OCI-LY1 (cell line): ENCODE results near the gene PSAPL1.
"Not testable (repeated sequence)": the region's sequence is repeated elsewhere in the genome, so short reads cannot be mapped to it uniquely, and the experiment has no call there.

ENCODE experiments used
- H2AFZ ChIP-seq: fragments of 200-600 bp; sonication (generic), shearing (Covaris generic); 2 replicates; pipeline ENCODE4 v1.6.0; 2014; ENCODE audit warnings: antibody characterized with exemption, mild to moderate bottlenecking, low read length
- H3F3A ChIP-seq: fragments of 200-600 bp; sonication (generic), shearing (Covaris generic); 2 replicates; pipeline ENCODE4 v1.6.0; 2014; ENCODE audit warnings: mild to moderate bottlenecking, antibody characterized with exemption, low read length, moderate library complexity; ENCODE audit not compliant: insufficient read depth
- H3K27ac ChIP-seq: fragments of 200-600 bp; sonication (generic); 2 replicates; pipeline ENCODE4 v1.5.1; 2014; ENCODE audit warnings: low read length, mixed run types, mild to moderate bottlenecking, low read depth; ENCODE audit not compliant: poor library complexity, severe bottlenecking
- H3K27me3 ChIP-seq: fragments of 200-600 bp; sonication (generic); 2 replicates; pipeline ENCODE4 v1.6.0; 2014; ENCODE audit warnings: antibody characterized with exemption, mild to moderate bottlenecking, low read length, moderate library complexity; ENCODE audit not compliant: insufficient read depth
- H3K36me3 ChIP-seq: fragments of 200-600 bp; sonication (generic); 2 replicates; pipeline ENCODE4 v1.6.1; 2014; ENCODE audit warnings: mild to moderate bottlenecking, antibody characterized with exemption, low read length, moderate library complexity, mixed read lengths; ENCODE audit not compliant: insufficient read depth
- H3K4me1 ChIP-seq: fragments of 200-600 bp; sonication (generic); 2 replicates; pipeline ENCODE4 v1.5.1; 2014; ENCODE audit warnings: mild to moderate bottlenecking, low read length, moderate library complexity; ENCODE audit not compliant: insufficient read depth, severe bottlenecking
- H3K4me2 ChIP-seq: fragments of 200-600 bp; sonication (generic), shearing (Covaris generic); 2 replicates; pipeline ENCODE4 v1.6.1; 2014; ENCODE audit warnings: low read length
- H3K4me3 ChIP-seq: fragments of 200-600 bp; sonication (generic); 2 replicates; pipeline ENCODE4 v1.5.1; 2014; ENCODE audit warnings: low read length, low read depth, mild to moderate bottlenecking, mixed read lengths; ENCODE audit not compliant: poor library complexity, severe bottlenecking
- H3K79me2 ChIP-seq: fragments of 200-600 bp; shearing (Covaris generic); 2 replicates; pipeline ENCODE4 v1.6.1; 2016; ENCODE audit warnings: mixed run types, low read length, mixed read lengths; ENCODE audit not compliant: insufficient read depth
- H3K9ac ChIP-seq: fragments of 200-600 bp; sonication (generic), shearing (Covaris generic); 2 replicates; pipeline ENCODE4 v1.6.1; 2014; ENCODE audit warnings: mild to moderate bottlenecking, low read length, mixed read lengths
- H3K9me2 ChIP-seq: fragments of 200-600 bp; sonication (generic), shearing (Covaris generic); 2 replicates; pipeline ENCODE4 v1.6.1; 2014; ENCODE audit warnings: low read depth, mild to moderate bottlenecking, low read length, mixed read lengths
- H3K9me3 ChIP-seq: fragments of 200-600 bp; shearing (Covaris generic); 2 replicates; pipeline ENCODE4 v1.6.1; 2014; ENCODE audit warnings: low read length, mixed read lengths
- H4K20me1 ChIP-seq: fragments of 200-600 bp; sonication (generic), shearing (Covaris generic); 2 replicates; pipeline ENCODE4 v1.6.0; 2016; ENCODE audit warnings: mild to moderate bottlenecking, low read length; ENCODE audit not compliant: insufficient read depth
- EZH2 ChIP-seq: fragments of 200-600 bp; sonication (generic), shearing (Covaris generic); IDR thresholded peaks from 2 replicates; pipeline ENCODE4 v1.8.0; 2017; ENCODE audit warnings: borderline replicate concordance, mixed run types, mild to moderate bottlenecking, antibody characterized with exemption, low read length, moderate library complexity, mixed read lengths
- TF ChIP-seq, protein P1 (sequence below): fragments of 200-600 bp; sonication (generic), shearing (Covaris generic); IDR thresholded peaks from 2 replicates; pipeline ENCODE4 v1.5.1; 2017; ENCODE audit warnings: mild to moderate bottlenecking, antibody characterized with exemption, low read length, moderate library complexity, mixed read lengths

The PSAPL1 gene

DNA sequence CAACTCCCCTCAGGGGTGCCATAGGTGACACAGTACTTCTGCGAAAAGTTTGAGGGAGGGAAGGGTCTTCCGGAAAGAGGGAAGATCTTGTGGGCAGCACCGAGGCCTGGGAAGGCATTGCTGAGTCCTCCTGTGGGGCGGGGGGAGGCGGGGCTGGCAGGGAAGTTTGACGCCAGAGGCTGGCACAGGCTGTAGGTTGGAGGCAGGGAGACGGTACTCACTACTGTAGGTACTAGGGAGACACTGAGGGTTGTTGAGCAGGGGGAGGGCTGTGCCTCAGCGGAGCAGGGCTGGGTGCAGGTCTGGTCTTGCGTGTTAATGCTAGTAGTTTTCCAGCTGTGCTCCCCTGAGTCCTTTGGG, 23.3 kb upstream of the PSAPL1 start:
- no peak overlapping the region for H3K4me2 ChIP-seq
- no peaks in the 10 kb centered on the region for H3F3A ChIP-seq
- no peaks in the 10 kb centered on the region for H3K4me1 ChIP-seq
- H3K9me2 ChIP-seq: no peaks in the 10 kb centered on the region
- no peak overlapping the region for H2AFZ ChIP-seq
- H3K79me2 ChIP-seq: no peaks in the 10 kb centered on the region
- H3K27ac ChIP-seq: no peak overlapping the region
- TF ChIP-seq, protein P1, sequence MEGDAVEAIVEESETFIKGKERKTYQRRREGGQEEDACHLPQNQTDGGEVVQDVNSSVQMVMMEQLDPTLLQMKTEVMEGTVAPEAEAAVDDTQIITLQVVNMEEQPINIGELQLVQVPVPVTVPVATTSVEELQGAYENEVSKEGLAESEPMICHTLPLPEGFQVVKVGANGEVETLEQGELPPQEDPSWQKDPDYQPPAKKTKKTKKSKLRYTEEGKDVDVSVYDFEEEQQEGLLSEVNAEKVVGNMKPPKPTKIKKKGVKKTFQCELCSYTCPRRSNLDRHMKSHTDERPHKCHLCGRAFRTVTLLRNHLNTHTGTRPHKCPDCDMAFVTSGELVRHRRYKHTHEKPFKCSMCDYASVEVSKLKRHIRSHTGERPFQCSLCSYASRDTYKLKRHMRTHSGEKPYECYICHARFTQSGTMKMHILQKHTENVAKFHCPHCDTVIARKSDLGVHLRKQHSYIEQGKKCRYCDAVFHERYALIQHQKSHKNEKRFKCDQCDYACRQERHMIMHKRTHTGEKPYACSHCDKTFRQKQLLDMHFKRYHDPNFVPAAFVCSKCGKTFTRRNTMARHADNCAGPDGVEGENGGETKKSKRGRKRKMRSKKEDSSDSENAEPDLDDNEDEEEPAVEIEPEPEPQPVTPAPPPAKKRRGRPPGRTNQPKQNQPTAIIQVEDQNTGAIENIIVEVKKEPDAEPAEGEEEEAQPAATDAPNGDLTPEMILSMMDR: no peak
- no peak for TF ChIP-seq EZH2
- H3K9me3 ChIP-seq: no peaks in the 10 kb centered on the region
- no peak overlapping the region for H3K9ac ChIP-seq
- H4K20me1 ChIP-seq: no peaks in the 10 kb centered on the region
- H3K36me3 ChIP-seq: no peaks in the 10 kb centered on the region
- H3K4me3 ChIP-seq: no peak overlapping the region
- H3K27me3 ChIP-seq: no peaks in the 10 kb centered on the region

DNA sequence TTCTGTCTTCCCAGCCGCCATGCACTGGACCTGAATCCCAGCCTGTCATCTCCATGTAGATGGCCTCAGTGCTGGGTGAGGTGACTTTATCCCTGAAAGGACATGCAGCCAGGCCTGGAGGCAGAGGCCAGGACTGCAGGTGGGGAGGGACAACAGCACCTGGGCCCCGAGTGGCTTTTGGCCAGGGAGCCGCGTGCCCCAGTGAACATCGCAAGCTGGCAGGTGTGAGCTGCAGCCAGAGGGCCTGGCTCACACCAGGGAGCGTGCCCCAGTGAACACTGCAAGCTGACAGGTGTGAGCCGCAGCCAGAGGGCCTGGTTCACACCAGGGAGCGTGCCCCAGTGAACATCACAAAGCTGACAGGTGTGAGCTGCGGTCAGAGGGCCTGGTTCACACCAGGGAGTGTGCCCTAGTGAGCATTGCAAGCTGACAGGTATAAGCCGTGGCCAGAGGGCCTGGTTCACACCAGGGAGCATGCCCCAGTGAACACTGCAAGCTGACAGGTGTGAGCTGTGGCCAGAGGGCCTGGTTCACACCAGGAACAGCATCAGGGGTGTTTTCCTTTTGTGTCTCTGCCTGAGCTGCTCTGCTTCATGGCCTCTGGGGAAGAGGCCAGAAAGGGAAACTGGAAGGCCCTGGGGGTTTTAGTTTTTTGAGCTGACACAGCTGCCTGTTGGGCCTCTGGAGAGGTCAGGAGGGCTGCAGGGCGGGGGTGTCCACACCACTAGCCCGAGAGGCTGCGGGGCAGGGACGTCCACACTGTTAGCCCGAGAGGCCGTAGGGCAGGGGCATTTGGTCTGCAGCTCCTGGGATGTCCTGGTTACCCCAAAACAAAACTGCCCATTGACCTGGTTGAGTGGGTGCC, 22.7 kb upstream of the PSAPL1 start:
- Histone ChIP-seq H3K9me3 (no peaks in the 10 kb centered on the region), H3K79me2 (no peaks in the 10 kb centered on the region), H3K27ac (no peak overlapping the region), H3K27me3 (no peaks in the 10 kb centered on the region), H3K4me3 (no peak overlapping the region), H3K36me3 (no peaks in the 10 kb centered on the region), H3F3A (no peaks in the 10 kb centered on the region), H2AFZ (no peak overlapping the region), H3K9ac (no peak overlapping the region), H3K4me1 (no peaks in the 10 kb centered on the region), H4K20me1 (no peaks in the 10 kb centered on the region), H3K4me2 (no peak overlapping the region), H3K9me2 (no peaks in the 10 kb centered on the region)
- TF ChIP-seq, protein P1: no peak
- no peak for TF ChIP-seq EZH2

DNA sequence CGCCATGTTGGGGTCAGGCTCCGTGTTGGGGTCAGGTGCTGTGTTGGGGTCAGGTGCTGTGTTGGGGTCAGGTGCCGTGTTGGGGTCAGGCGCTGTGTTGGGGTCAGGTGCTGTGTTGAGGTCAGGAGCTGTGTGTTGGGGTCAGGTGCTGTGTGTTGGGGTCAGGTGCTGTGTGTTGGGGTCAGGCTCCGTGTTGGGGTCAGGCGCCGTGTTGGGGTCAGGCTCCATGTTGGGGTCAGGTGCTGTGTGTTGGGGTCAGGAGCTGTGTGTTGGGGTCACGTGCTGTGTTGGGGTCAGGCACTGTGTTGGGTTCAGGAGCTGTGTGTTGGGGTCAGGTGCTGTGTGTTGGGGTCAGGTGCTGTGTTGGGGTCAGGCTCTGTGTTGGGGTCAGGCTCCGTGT, 18.1 kb upstream of the PSAPL1 start:
- H3F3A ChIP-seq, H3K27ac ChIP-seq, H3K36me3 ChIP-seq, H3K9me3 ChIP-seq, H4K20me1 ChIP-seq, H2AFZ ChIP-seq, H3K27me3 ChIP-seq, H3K4me1 ChIP-seq, H3K9ac ChIP-seq, H3K9me2 ChIP-seq, H3K4me2 ChIP-seq, H3K79me2 ChIP-seq, H3K4me3 ChIP-seq: not testable (repeated sequence)

DNA sequence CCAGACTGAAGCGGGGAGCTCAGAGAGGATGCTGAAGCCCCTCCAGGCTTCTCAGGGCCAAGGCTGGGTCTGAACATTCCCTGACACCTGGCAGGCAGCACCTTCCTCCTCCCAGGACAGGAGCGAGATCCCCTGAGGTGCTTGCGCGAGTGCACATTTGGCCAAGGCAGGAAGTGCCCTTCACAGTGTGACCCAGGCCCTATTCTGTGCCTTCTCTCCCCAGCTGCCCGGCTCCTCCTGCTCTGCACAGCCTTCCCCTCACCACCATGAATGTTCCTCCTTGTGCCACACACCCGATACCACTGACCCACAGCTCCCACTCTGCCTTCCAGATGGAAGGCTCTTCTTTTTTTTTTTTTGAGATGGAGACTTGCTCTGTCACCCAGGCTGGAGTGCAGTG, 17.1 kb upstream of the PSAPL1 start:
- Histone ChIP-seq H3K4me3 (no peak overlapping the region), H3F3A (no peaks in the 10 kb centered on the region), H3K36me3 (no peaks in the 10 kb centered on the region), H3K9me3 (no peaks in the 10 kb centered on the region), H3K4me1 (no peaks in the 10 kb centered on the region), H3K4me2 (no peak overlapping the region), H4K20me1 (no peaks in the 10 kb centered on the region), H2AFZ (no peak overlapping the region), H3K9me2 (no peaks in the 10 kb centered on the region), H3K9ac (no peak overlapping the region), H3K79me2 (no peaks in the 10 kb centered on the region), H3K27me3 (no peaks in the 10 kb centered on the region), H3K27ac (no peak overlapping the region)
- TF ChIP-seq EZH2: no peak
- TF ChIP-seq, protein P1: no peak
